Keratinocyte (primary cell): Measurements from ENCODE around the gene NCBP3. TPM values are rescaled to one million over a fixed set of nuclear protein-coding genes. Genes with fewer than 3 reads are reported as not detected.

Experiments used
- DNase-seq: peaks from one replicate; pipeline ENCODE4 v3.0.0-alpha.2; 2011; ENCODE audit warnings: low read depth, missing footprints, low spot score
- FAIRE-seq: peaks from 2 replicates; lab custom pipeline; 2011; peaks lifted over from hg19 to GRCh38; lab: Jason Lieb, UNC
- H2AFZ ChIP-seq: 2 replicates; pipeline ENCODE4 v1.6.0; 2012; ENCODE audit warnings: low read length, control low read depth, inconsistent platforms; ENCODE audit not compliant: control insufficient read depth
- H3K27ac ChIP-seq: 2 replicates; pipeline ENCODE4 v1.5.1; 2011; ENCODE audit warnings: low read length; ENCODE audit not compliant: control insufficient read depth, insufficient read depth
- H3K27me3 ChIP-seq: 3 replicates; pipeline ENCODE4 v1.6.0; 2011; ENCODE audit warnings: low read length; ENCODE audit not compliant: control insufficient read depth, insufficient read depth; ENCODE audit errors: extremely low read depth
- H3K36me3 ChIP-seq, 2 experiments: 2 replicates in 1 of 2; 3 replicates in 1 of 2; pipeline ENCODE4 v1.5.1; 2011; ENCODE audit warnings: low read length in 2 of 2, mild to moderate bottlenecking in 1 of 2; ENCODE audit not compliant: control insufficient read depth in 2 of 2, insufficient read depth in 2 of 2; ENCODE audit errors: extremely low read depth in 1 of 2
- H3K4me1 ChIP-seq: 3 replicates; pipeline ENCODE4 v1.5.1; 2011; ENCODE audit warnings: low read length; ENCODE audit not compliant: control insufficient read depth, insufficient read depth; ENCODE audit errors: extremely low read depth
- H3K4me2 ChIP-seq: 3 replicates; pipeline ENCODE4 v1.6.0; 2011; ENCODE audit warnings: low read depth, low read length; ENCODE audit not compliant: control insufficient read depth, insufficient read depth; ENCODE audit errors: extremely low read depth
- H3K4me3 ChIP-seq, 3 experiments: fragments of 200-600 bp in 1 of 3; sonication (generic) in 1 of 3; 2 replicates in 2 of 3; 3 replicates in 1 of 3; pipeline ENCODE4 v1.5.1; 2011 to 2016; ENCODE audit warnings: low read length in 3 of 3, mild to moderate bottlenecking in 3 of 3, control low read depth in 2 of 3, inconsistent platforms in 1 of 3, low read depth in 1 of 3, mixed read lengths in 1 of 3, mixed run types in 1 of 3, moderate library complexity in 1 of 3; ENCODE audit not compliant: control insufficient read depth in 2 of 3, insufficient read depth in 2 of 3; ENCODE audit errors: extremely low read depth in 1 of 3
- H3K79me2 ChIP-seq: 2 replicates; pipeline ENCODE4 v1.6.0; 2012; ENCODE audit warnings: low read length; ENCODE audit not compliant: control insufficient read depth, insufficient read depth
- H3K9ac ChIP-seq: 3 replicates; pipeline ENCODE4 v1.6.0; 2011; ENCODE audit warnings: low read length; ENCODE audit not compliant: control insufficient read depth, insufficient read depth; ENCODE audit errors: extremely low read depth
- H3K9me1 ChIP-seq: 3 replicates; pipeline ENCODE4 v1.6.0; 2011; ENCODE audit warnings: low read length; ENCODE audit not compliant: control insufficient read depth, insufficient read depth; ENCODE audit errors: extremely low read depth
- H3K9me3 ChIP-seq: 2 replicates; pipeline ENCODE4 v1.5.1; 2012; ENCODE audit warnings: low read depth, low read length; ENCODE audit not compliant: control insufficient read depth
- H4K20me1 ChIP-seq: 3 replicates; pipeline ENCODE4 v1.6.0; 2011; ENCODE audit warnings: low read length; ENCODE audit not compliant: control insufficient read depth, insufficient read depth; ENCODE audit errors: extremely low read depth
- CTCF ChIP-seq, 3 experiments: IDR thresholded peaks in 1 of 3; conservative IDR thresholded peaks in 1 of 3; optimal IDR thresholded peaks in 1 of 3; 2 replicates in 2 of 3; 3 replicates in 1 of 3; pipeline versions ENCODE3 to v1.5.1; 2011; ENCODE audit warnings: low read length in 3 of 3, mild to moderate bottlenecking in 3 of 3, moderate library complexity in 2 of 3, control low read depth in 1 of 3, inconsistent platforms in 1 of 3; ENCODE audit not compliant: insufficient read depth in 2 of 3; ENCODE audit errors: extremely low read depth in 1 of 3
- EZH2 ChIP-seq: IDR thresholded peaks from one replicate; pipeline ENCODE4 v1.6.1; 2012; ENCODE audit warnings: inconsistent platforms, mild to moderate bottlenecking, low read length, moderate library complexity
- dilution Hi-C: fragments of 300-500 bp; cut with MboI; formaldehyde crosslinking; loops from one replicate; pipeline ENCODE4 v1.7.0; 2020; ENCODE audit warnings: low sequenced_read_pairs; ENCODE audit not compliant: extremely low pct_ligation_motif_present
- polyA plus RNA-seq, 5 experiments: library from polyadenylated mRNA; depleted of rRNA in 3 of 5; stranded (reverse) in 3 of 5; stranded (forward) in 1 of 5; unstranded in 1 of 5; fragments of >200 nt; gene quantifications; 1 replicate in 1 of 5; 2 replicates in 3 of 5; 3 replicates in 1 of 5; pipeline versions ENCODE4 v1.2.1 to v1.2.3, GENCODE V29; 2011 to 2012; ENCODE audit warnings: missing spikeins in 2 of 5, low read depth in 1 of 5, low replicate concordance in 1 of 5

Gene NCBP3
- polyA plus RNA-seq, 1 donor (not counting 4 experiments of a cell fraction or from before 2014, with no cell fraction given) = 22.1 TPM

- dilution Hi-C loops = no loop called here
- H3K27ac ChIP-seq = no peak overlapping the region
- no peak overlapping the region for H3K4me2 ChIP-seq
- no peak overlapping the region for H3K4me3 ChIP-seq
- peaks cover 40% of the 10 kb centered on the region for H3K4me1 ChIP-seq
- no peak overlapping the region for H3K9ac ChIP-seq
- no peaks in the 10 kb centered on the region for H3K9me3 ChIP-seq
- H3K36me3 ChIP-seq = peaks cover 3 to 28% of the 10 kb centered on the region in 2 experiments
- DNase-seq (no peak), FAIRE-seq (peak; percentile 13)
- H2AFZ ChIP-seq = no peak overlapping the region
- H3K79me2 ChIP-seq = no peaks in the 10 kb centered on the region
- H3K9me1 ChIP-seq = no peaks in the 10 kb centered on the region
- TF ChIP-seq CTCF (optimal IDR thresholded peaks at IDR 0.05 in 1 of 3, IDR thresholded peaks at IDR 0.05 in 1 of 3, conservative IDR thresholded peaks at IDR 0.05 in 1 of 3; ENCODE audit: extremely low read depth in 1 of 3, insufficient read depth in 2 of 3, low read length in 3 of 3) = no peak
- no peak for TF ChIP-seq EZH2
- H4K20me1 ChIP-seq = no peaks in the 10 kb centered on the region
- H3K27me3 ChIP-seq = no peaks in the 10 kb centered on the region
Measured at GRCh38 chr17:3810019-3810418, 36.0 kb downstream of the NCBP3 start.

GRCh38 chr17:3809135-3809534, 36.9 kb downstream of the NCBP3 start:
- dilution Hi-C loops = no loop called here
- Histone ChIP-seq H4K20me1 (no peaks in the 10 kb centered on the region), H2AFZ (no peak overlapping the region), H3K27me3 (no peaks in the 10 kb centered on the region), H3K27ac (peak overlapping the region; percentile 84), H3K4me2 (peak overlapping the region; percentile 22), H3K9me1 (no peaks in the 10 kb centered on the region), H3K36me3 (peaks cover 3 to 28% of the 10 kb centered on the region in 2 experiments), H3K9ac (peak overlapping the region; percentile 55), H3K9me3 (no peaks in the 10 kb centered on the region), H3K79me2 (no peaks in the 10 kb centered on the region), H3K4me1 (peaks cover 40% of the 10 kb centered on the region), H3K4me3 (no peak overlapping the region)
- TF ChIP-seq CTCF (optimal IDR thresholded peaks at IDR 0.05 in 1 of 3, IDR thresholded peaks at IDR 0.05 in 1 of 3, conservative IDR thresholded peaks at IDR 0.05 in 1 of 3; ENCODE audit: extremely low read depth in 1 of 3, insufficient read depth in 2 of 3, low read length in 3 of 3) = no peak
- no peak for TF ChIP-seq EZH2
- FAIRE-seq (peak; percentile 81), DNase-seq (peak; percentile 84)
